IMR-90 (cell line): Measurements from ENCODE around the gene MIS18A. TPM values are rescaled to one million over a fixed set of nuclear protein-coding genes. Genes with fewer than 3 reads are reported as not detected.

Experiments
- ATAC-seq: fragments of 200-7000 bp; cut with Tn5 transposase; 2 replicates; pipeline ENCODE4 v1.9.1; 2020; ENCODE audit warnings: low read depth, mild to moderate bottlenecking, moderate library complexity
- BruUV-seq: library from RNA; stranded (reverse); fragments of 400-500 nt; replicated peaks from 2 replicates; lab custom pipeline; 2021; lab: Mats Ljungman, UMichigan
- CTCF ChIA-PET: fragments of 300-600 bp; formaldehyde crosslinking; extraction: SDS; loops from one replicate; lab custom pipeline; 2021; ENCODE audit warnings: antibody characterized with exemption; lab: Yijun Ruan, JAX
- POLR2A ChIA-PET: fragments of 300-600 bp; sonication (Branson Sonifier 250); formaldehyde crosslinking; loops from one replicate; lab custom pipeline; 2022; ENCODE audit warnings: antibody characterized with exemption; ENCODE audit not compliant: unreplicated experiment; lab: Charles Lee
- DNase-seq: peaks from one replicate; pipeline ENCODE4 v3.0.0; 2013
- H2AFZ ChIP-seq: replicated peaks from 2 replicates; pipeline ENCODE3; 2013; ENCODE audit warnings: low read length, mild to moderate bottlenecking; ENCODE audit not compliant: poor library complexity
- H2AK5ac ChIP-seq: 2 replicates; pipeline ENCODE4 v1.6.1; 2013; ENCODE audit warnings: low read depth, low read length, inconsistent platforms
- H2AK9ac ChIP-seq: replicated peaks from 2 replicates; pipeline ENCODE3; 2013; ENCODE audit warnings: mild to moderate bottlenecking, low read depth, low read length, moderate library complexity; ENCODE audit not compliant: poor library complexity
- H2BK120ac ChIP-seq: 2 replicates; pipeline ENCODE4 v1.6.1; 2013; ENCODE audit warnings: low read depth, low read length, inconsistent platforms
- H2BK15ac ChIP-seq: 3 replicates; pipeline ENCODE4 v1.6.1; 2013; ENCODE audit warnings: low read depth, low read length, inconsistent platforms
- H2BK20ac ChIP-seq: 2 replicates; pipeline ENCODE4 v1.6.1; 2013; ENCODE audit warnings: low read depth, mild to moderate bottlenecking, inconsistent platforms, low read length, moderate library complexity
- H2BK5ac ChIP-seq: 2 replicates; pipeline ENCODE4 v1.6.1; 2013; ENCODE audit warnings: mild to moderate bottlenecking, low read depth, low read length, inconsistent platforms; ENCODE audit not compliant: poor library complexity, severe bottlenecking
- H3K14ac ChIP-seq: replicated peaks from 2 replicates; pipeline ENCODE4 v1.6.1; 2013; ENCODE audit warnings: low read depth, low read length, inconsistent platforms
- H3K18ac ChIP-seq: 2 replicates; pipeline ENCODE4 v1.6.1; 2013; ENCODE audit warnings: low read depth, low read length, control low read depth
- H3K23ac ChIP-seq: 2 replicates; pipeline ENCODE4 v1.6.1; 2013; ENCODE audit warnings: low read depth, low read length, inconsistent platforms
- H3K27ac ChIP-seq: 2 replicates; pipeline ENCODE4 v1.5.1; 2013; ENCODE audit warnings: mild to moderate bottlenecking, control low read depth, low read length; ENCODE audit not compliant: insufficient read depth
- H3K27me3 ChIP-seq: 2 replicates; pipeline ENCODE4 v1.6.1; 2013; ENCODE audit warnings: low read length; ENCODE audit not compliant: control insufficient read depth, insufficient read depth
- H3K36me3 ChIP-seq: 2 replicates; pipeline ENCODE4 v1.6.1; 2013; ENCODE audit warnings: low read length, mixed read lengths; ENCODE audit not compliant: control insufficient read depth, insufficient read depth
- H3K4ac ChIP-seq: 2 replicates; pipeline ENCODE4 v1.6.1; 2013; ENCODE audit warnings: low read depth, low read length, inconsistent platforms
- H3K4me1 ChIP-seq: 2 replicates; pipeline ENCODE4 v1.6.1; 2013; ENCODE audit warnings: low read length, mixed read lengths; ENCODE audit not compliant: control insufficient read depth, insufficient read depth
- H3K4me2 ChIP-seq: 2 replicates; pipeline ENCODE4 v1.6.1; 2013; ENCODE audit warnings: low read depth, mild to moderate bottlenecking, control low read depth, low read length, moderate library complexity
- H3K4me3 ChIP-seq: 2 replicates; pipeline ENCODE4 v1.5.1; 2013; ENCODE audit warnings: low read depth, mild to moderate bottlenecking, control low read depth, low read length, moderate library complexity; ENCODE audit not compliant: insufficient read depth
- H3K56ac ChIP-seq: 2 replicates; pipeline ENCODE4 v1.6.1; 2013; ENCODE audit warnings: low read length, inconsistent platforms; ENCODE audit not compliant: insufficient read depth; ENCODE audit errors: extremely low read depth
- H3K79me1 ChIP-seq, 2 experiments: 2 replicates each; pipeline ENCODE4 v1.6.1; 2013; ENCODE audit warnings: low read length in 2 of 2, inconsistent platforms in 1 of 2, low read depth in 1 of 2
- H3K9ac ChIP-seq: 2 replicates; pipeline ENCODE4 v1.6.1; 2013; ENCODE audit warnings: low read depth, low read length, control low read depth
- H3K9me1 ChIP-seq: 2 replicates; pipeline ENCODE4 v1.6.1; 2013; ENCODE audit warnings: low read length, inconsistent platforms; ENCODE audit not compliant: insufficient read depth
- H3K9me3 ChIP-seq: 2 replicates; pipeline ENCODE4 v1.6.1; 2013; ENCODE audit warnings: low read length; ENCODE audit not compliant: control insufficient read depth, insufficient read depth
- H4K20me1 ChIP-seq: 2 replicates; pipeline ENCODE4 v1.6.1; 2013; ENCODE audit warnings: low read length, inconsistent platforms; ENCODE audit not compliant: insufficient read depth
- H4K5ac ChIP-seq: 2 replicates; pipeline ENCODE4 v1.6.1; 2013; ENCODE audit warnings: mild to moderate bottlenecking, low read depth, low read length, control low read depth
- H4K8ac ChIP-seq, 2 experiments: 2 replicates each; pipeline ENCODE4 v1.6.1; 2013; ENCODE audit warnings: low read depth in 2 of 2, low read length in 2 of 2, control low read depth in 1 of 2, inconsistent platforms in 1 of 2
- H4K91ac ChIP-seq: 2 replicates; pipeline ENCODE4 v1.6.1; 2013; ENCODE audit warnings: low read depth, low read length, inconsistent platforms; ENCODE audit not compliant: insufficient read depth
- BHLHE40 ChIP-seq: fragments of 150-350 bp; IDR thresholded peaks from 2 replicates; pipeline ENCODE4 v1.6.1; 2016; ENCODE audit warnings: mild to moderate bottlenecking, low read depth, low read length
- RAD21 ChIP-seq: IDR thresholded peaks from 2 replicates; pipeline ENCODE4 v1.6.1; 2012; ENCODE audit warnings: low read length, improper control_type of control experiment
- RCOR1 ChIP-seq: IDR thresholded peaks from 2 replicates; pipeline ENCODE4 v1.6.1; 2012; ENCODE audit warnings: mild to moderate bottlenecking, low read length, improper control_type of control experiment; ENCODE audit not compliant: insufficient replicate concordance
- WGBS, 2 experiments: methylation state at CpG; one replicate each; pipeline versions ENCODE4 v1.1.5 to v1.1.7; 2013; ENCODE audit warnings: missing lambda C conversion rate in 2 of 2; ENCODE audit not compliant: insufficient read length in 1 of 2; ENCODE audit errors: extremely low coverage in 2 of 2; 5-methylcytosine and 5-hydroxymethylcytosine counted together
- dilution Hi-C: fragments of 300-500 bp; cut with HindIII; formaldehyde crosslinking; loops from one replicate; pipeline ENCODE4 v1.14.3; 2018; ENCODE audit warnings: low sequenced_read_pairs; ENCODE audit not compliant: unreplicated experiment
- in situ Hi-C: fragments of 300-500 bp; cut with MboI; formaldehyde crosslinking; loops from 3 replicates; pipeline ENCODE4 v1.14.3; 2019; ENCODE audit warnings: low sequenced_read_pairs, inconsistent platforms, mixed read lengths
- intact Hi-C: fragments of 100-400 bp; cut with micrococcal nuclease; formaldehyde crosslinking; loops from 2 replicates; pipeline ENCODE4 v1.10.0; 2022
- polyA plus RNA-seq, 3 experiments: library from polyadenylated mRNA; depleted of rRNA; stranded (reverse); fragments of >200 nt; gene quantifications; 2 replicates each; pipeline ENCODE4 v1.2.3, GENCODE V29; 2012; ENCODE audit warnings: low replicate concordance in 1 of 3
- total RNA-seq: library from RNA; depleted of rRNA; stranded (reverse); fragments of >200 nt; gene quantifications from 2 replicates; pipeline ENCODE4 v1.2.3, GENCODE V29; 2012

The MIS18A gene
- total and polyA plus RNA-seq, 2 of the 4 experiments (the other 2 are of a cell fraction) = 4.5 to 7.6 TPM

GRCh38 chr21:32315511-32316281 lies 36.8 kb upstream of the MIS18A start:
- H3K9me1 ChIP-seq = peaks cover 3% of the 10 kb centered on the region; the same call in 1 of the 2 replicates
- no peak overlapping the region for H2AK9ac ChIP-seq
- no peak overlapping the region for H2AFZ ChIP-seq
- intact Hi-C loops = no loop called here
- no peaks in the 10 kb centered on the region for H3K4me1 ChIP-seq
- dilution Hi-C loops = no loop called here
- H2AK5ac ChIP-seq = no peak overlapping the region
- no peak overlapping the region for H2BK15ac ChIP-seq
- CTCF ChIA-PET = no interaction called here
- H4K20me1 ChIP-seq = no peaks in the 10 kb centered on the region; the same call in none of the 2 replicates
- H3K23ac ChIP-seq = no peak overlapping the region
- H3K4me2 ChIP-seq = no peak overlapping the region
- no peak for TF ChIP-seq RAD21
- no peak for TF ChIP-seq BHLHE40
- no peak for TF ChIP-seq RCOR1
- H4K8ac ChIP-seq = no peak overlapping the region
- no peaks in the 10 kb centered on the region for H3K27me3 ChIP-seq
- no peak overlapping the region for H3K18ac ChIP-seq
- no peak overlapping the region for H4K5ac ChIP-seq
- H3K9ac ChIP-seq = no peak overlapping the region
- peaks cover 0 to 10% of the 10 kb centered on the region in 2 experiments; a peak in 2 of 4 replicates for H3K79me1 ChIP-seq
- H3K36me3 ChIP-seq = peaks cover 57% of the 10 kb centered on the region
- H3K4me3 ChIP-seq = no peak overlapping the region
- POLR2A ChIA-PET = no interaction called here
- H4K91ac ChIP-seq = no peak overlapping the region
- no peak for DNase-seq
- H3K14ac ChIP-seq = no peak overlapping the region
- in situ Hi-C loops = no loop called here
- no peak overlapping the region for H2BK5ac ChIP-seq
- no peak overlapping the region for H3K56ac ChIP-seq
- H2BK120ac ChIP-seq = no peak overlapping the region
- H3K4ac ChIP-seq = no peak overlapping the region
- no peak overlapping the region for H2BK20ac ChIP-seq
- BruUV-seq = no TSS peak
- H3K9me3 ChIP-seq = no peaks in the 10 kb centered on the region
- ATAC-seq = no peak
- H3K27ac ChIP-seq = no peak overlapping the region
- WGBS, 2 experiments = 95% methylated on average over 10 of the region's 14 CpGs; no CpG with 5 or more reads in 1 of the 2 experiments
